ENCODE results near the gene PRKG1.

PRKG1 gene

DNA sequence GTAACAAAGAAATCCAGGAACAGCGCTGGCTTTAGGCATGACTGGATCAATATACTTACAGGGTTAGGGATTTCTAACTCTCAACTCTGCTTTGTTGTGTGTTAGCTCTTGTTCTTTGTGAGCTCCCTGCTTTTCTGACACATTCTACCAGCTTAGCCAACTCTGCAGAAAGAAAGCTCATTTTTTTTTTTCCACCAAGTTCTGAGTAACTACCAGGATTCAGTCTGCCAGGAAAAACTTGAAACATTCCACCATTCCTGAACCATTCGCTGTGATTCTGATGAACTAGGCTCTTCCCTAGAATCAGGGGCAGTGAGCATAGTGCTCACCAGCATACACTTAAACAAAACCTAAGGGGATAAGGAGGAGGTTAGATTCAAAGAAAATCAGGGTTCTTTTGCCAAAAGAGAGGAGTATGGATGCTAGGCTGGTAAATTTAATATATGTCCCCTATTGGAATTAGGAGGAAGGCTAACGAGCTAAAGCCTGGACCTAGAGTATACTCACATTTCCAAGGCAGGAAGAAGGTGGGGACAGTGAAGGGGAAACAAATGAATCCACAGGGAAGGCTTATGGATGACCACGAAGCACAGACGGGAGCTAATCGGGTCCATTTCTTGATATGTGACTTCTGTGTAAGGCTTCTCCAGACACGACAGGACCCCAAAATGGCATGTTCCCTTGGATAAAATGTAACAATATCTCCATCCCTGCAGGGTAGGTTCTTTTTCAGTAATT lies 183.4 kb downstream of the PRKG1 start:
- TF ChIP-seq SIN3A (IDR thresholded peaks at IDR 0.05; ENCODE audit: borderline replicate concordance, insufficient read depth, low read length) (no peak), POLR2AphosphoS5 (IDR thresholded peaks at IDR 0.05; ENCODE audit: low read depth, low read length) (no peak), TAF1 (IDR thresholded peaks at IDR 0.05; ENCODE audit: borderline replicate concordance, insufficient read depth, low read length) (no peak), FOXP2 (optimal IDR thresholded peaks at IDR 0.05; ENCODE audit: borderline replicate concordance, extremely low read depth, extremely low read length, insufficient read depth) (no peak)
- TF ChIP-seq, protein P1, sequence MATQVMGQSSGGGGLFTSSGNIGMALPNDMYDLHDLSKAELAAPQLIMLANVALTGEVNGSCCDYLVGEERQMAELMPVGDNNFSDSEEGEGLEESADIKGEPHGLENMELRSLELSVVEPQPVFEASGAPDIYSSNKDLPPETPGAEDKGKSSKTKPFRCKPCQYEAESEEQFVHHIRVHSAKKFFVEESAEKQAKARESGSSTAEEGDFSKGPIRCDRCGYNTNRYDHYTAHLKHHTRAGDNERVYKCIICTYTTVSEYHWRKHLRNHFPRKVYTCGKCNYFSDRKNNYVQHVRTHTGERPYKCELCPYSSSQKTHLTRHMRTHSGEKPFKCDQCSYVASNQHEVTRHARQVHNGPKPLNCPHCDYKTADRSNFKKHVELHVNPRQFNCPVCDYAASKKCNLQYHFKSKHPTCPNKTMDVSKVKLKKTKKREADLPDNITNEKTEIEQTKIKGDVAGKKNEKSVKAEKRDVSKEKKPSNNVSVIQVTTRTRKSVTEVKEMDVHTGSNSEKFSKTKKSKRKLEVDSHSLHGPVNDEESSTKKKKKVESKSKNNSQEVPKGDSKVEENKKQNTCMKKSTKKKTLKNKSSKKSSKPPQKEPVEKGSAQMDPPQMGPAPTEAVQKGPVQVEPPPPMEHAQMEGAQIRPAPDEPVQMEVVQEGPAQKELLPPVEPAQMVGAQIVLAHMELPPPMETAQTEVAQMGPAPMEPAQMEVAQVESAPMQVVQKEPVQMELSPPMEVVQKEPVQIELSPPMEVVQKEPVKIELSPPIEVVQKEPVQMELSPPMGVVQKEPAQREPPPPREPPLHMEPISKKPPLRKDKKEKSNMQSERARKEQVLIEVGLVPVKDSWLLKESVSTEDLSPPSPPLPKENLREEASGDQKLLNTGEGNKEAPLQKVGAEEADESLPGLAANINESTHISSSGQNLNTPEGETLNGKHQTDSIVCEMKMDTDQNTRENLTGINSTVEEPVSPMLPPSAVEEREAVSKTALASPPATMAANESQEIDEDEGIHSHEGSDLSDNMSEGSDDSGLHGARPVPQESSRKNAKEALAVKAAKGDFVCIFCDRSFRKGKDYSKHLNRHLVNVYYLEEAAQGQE (IDR thresholded peaks at IDR 0.05; ENCODE audit: insufficient read depth in 1 of 2, low read depth in 2 of 2, low read length in 2 of 2) = no peak

- TF ChIP-seq TAF1 (IDR thresholded peaks at IDR 0.05; ENCODE audit: borderline replicate concordance, insufficient read depth, low read length) (no peak), FOXP2 (optimal IDR thresholded peaks at IDR 0.05; ENCODE audit: borderline replicate concordance, extremely low read depth, extremely low read length, insufficient read depth) (no peak), POLR2AphosphoS5 (IDR thresholded peaks at IDR 0.05; ENCODE audit: low read depth, low read length) (no peak), SIN3A (IDR thresholded peaks at IDR 0.05; ENCODE audit: borderline replicate concordance, insufficient read depth, low read length) (no peak)
- TF ChIP-seq, protein P1 (IDR thresholded peaks at IDR 0.05; ENCODE audit: insufficient read depth in 1 of 2, low read depth in 2 of 2, low read length in 2 of 2) = no peak
Observed at GRCh38 chr10:51260376-51260775, 186.1 kb downstream of the PRKG1 start.

DNA sequence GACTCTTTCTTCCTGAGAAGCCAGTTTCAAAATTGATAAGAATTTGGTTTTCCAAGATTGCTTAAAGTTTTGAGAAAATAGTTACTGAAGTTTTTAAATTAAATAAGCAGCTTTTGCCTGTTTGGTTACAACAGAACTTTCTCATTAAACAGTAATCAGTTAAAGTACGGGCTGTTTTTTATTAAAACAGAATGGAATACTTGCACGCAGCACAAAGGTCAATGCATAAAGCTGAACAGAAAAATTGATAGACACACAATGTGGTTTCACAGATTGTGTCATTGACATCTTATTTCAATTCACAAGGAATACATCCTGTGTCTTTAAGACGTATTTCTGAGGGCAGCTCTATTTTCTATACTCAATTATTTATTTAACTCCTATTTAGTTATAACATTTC lies 192.2 kb downstream of the PRKG1 start:
- TF ChIP-seq FOXP2 (optimal IDR thresholded peaks at IDR 0.05; ENCODE audit: borderline replicate concordance, extremely low read depth, extremely low read length, insufficient read depth) (no peak), TAF1 (IDR thresholded peaks at IDR 0.05; ENCODE audit: borderline replicate concordance, insufficient read depth, low read length) (no peak), POLR2AphosphoS5 (IDR thresholded peaks at IDR 0.05; ENCODE audit: low read depth, low read length) (no peak), SIN3A (IDR thresholded peaks at IDR 0.05; ENCODE audit: borderline replicate concordance, insufficient read depth, low read length) (no peak)
- TF ChIP-seq, protein P1 (IDR thresholded peaks at IDR 0.05; ENCODE audit: insufficient read depth in 1 of 2, low read depth in 2 of 2, low read length in 2 of 2) = no peak

DNA sequence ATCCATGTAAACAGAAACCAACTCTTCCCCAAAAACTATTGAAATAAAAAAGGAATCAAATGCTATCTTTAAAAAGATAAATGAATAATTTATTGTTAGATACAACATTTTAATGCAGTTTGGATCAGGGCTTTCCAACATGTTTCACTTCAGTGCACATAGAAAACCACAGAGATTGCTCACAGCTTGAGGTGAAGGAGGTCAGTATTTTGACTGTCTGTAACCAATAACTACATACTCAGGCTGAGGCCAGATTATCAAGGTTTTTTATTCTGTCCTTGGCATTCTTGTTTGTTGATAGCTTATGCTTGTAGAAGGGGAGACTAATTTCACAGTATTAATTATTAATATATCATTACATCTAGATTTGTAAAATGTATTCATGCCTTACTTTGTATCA lies 195.5 kb downstream of the PRKG1 start:
- TF ChIP-seq FOXP2 (optimal IDR thresholded peaks at IDR 0.05; ENCODE audit: borderline replicate concordance, extremely low read depth, extremely low read length, insufficient read depth) = no peak

DNA sequence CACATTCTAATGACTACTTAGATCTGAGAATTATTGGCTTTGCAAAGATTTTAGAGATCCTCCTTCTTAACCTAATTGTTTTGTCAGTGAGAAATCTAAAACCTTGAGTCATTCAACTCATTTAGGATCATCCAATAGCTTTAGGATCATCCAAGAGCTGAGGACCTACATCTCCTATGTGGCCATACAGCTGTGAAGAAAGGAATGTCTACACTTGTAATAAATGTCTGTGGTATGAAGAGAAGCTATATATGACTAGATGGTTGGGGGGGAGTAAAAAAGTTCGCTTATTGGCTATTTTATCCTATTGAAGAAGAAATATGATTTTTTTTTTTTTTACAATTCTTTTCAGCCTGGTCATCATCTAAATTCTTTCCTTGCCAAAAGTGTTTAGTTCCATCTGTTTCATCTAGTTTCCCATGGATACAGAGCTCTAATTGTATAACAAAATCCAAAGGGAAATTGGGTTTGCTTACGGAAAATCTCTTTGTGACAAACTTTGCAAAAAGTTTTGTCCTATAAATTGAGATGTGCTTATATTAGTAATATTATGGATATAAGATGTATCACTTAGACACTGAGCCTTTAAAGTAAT lies 196.7 kb downstream of the PRKG1 start:
- no peak for TF ChIP-seq FOXP2 (optimal IDR thresholded peaks at IDR 0.05; ENCODE audit: borderline replicate concordance, extremely low read depth, extremely low read length, insufficient read depth)
- TF ChIP-seq, protein P1 (IDR thresholded peaks at IDR 0.05; ENCODE audit: insufficient read depth in 1 of 2, low read depth in 2 of 2, low read length in 2 of 2) = no peak
- TF ChIP-seq TAF1 (IDR thresholded peaks at IDR 0.05; ENCODE audit: borderline replicate concordance, insufficient read depth, low read length) = no peak
- TF ChIP-seq SIN3A (IDR thresholded peaks at IDR 0.05; ENCODE audit: borderline replicate concordance, insufficient read depth, low read length) = no peak
- TF ChIP-seq POLR2AphosphoS5 (IDR thresholded peaks at IDR 0.05; ENCODE audit: low read depth, low read length) = no peak
